Cerebellar cortex (tissue), 1 donor: ENCODE results near the gene ARL8B.
A peak's percentile ranks its signal among the peaks of the same experiment; 100 is the strongest.
"Not testable (repeated sequence)": the region's sequence is repeated elsewhere in the genome, so short reads cannot be mapped to it uniquely, and the experiment has no call there.

Experiments
- DNase-seq: peaks from one replicate; pipeline ENCODE4 v3.0.0-alpha.2; 2015; ENCODE audit warnings: low spot score

Gene ARL8B

DNA sequence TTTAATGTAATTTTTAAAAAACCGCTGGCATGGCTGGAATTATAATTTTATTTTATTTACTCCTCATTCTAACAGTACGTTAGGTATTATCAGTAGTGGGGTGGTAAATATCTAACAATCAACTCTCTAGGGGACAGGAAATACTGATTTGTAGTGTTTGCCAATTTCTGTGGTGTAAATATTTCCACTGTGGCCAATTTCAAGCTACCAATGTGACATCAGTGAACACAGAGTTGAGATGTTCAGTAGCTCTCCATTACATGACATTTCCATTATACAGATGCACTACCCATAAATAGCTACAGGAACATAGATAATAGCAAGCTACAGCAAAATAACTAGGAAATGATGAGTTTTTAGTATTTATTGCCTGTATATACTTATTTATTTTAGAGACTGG, 10.0 kb upstream of the ARL8B start:
- no peak for DNase-seq

DNA sequence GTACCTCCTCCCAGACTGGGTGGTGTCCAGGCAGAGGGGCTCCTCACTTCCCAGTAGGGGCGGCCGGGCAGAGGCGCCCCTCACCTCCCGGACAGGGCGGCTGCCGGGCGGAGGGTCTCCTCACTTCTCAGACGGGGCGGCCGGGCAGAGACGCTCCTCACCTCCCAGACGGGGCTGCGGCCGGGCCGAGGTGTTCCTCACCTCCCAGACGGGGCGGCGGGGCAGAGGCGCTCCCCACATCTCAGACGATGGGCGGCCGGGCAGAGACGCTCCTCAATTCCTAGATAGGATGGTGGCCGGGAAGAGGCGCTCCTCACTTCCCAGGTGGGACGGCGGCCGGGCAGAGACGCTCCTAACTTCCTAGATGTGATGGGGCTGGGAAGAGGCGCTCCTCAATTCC, 8.4 kb upstream of the ARL8B start:
- not testable (repeated sequence) for DNase-seq

DNA sequence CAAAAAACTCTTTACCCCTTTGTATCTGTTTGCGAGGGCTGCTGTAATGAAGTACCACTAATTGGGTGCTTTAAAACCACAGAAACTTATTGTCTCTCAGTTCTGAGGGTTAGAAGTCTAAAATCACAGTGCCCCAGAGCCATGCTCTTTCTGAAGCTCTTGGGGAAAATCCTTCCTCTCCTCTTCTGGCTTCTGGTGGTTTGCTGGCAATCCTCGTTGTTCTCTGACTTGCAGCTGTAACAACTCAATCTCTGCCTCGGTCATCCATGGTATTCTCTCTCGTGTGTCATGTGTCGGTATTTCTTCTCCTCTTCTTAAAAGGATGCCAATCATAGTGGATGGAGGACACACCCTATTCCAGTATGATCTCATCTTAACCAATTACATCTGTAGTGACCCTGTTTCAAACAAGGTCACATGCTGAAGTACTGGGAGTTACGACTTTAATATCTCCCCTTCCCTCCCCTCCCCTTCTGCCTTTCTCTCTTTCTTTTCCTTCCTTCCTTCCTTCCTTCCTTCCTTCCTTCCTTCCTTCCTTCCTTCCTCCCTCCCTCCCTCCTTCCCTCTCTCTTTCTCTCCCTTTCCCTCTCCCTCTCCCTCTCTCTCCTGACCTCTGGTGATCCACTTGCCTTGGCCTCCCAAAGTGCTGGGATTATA, 6.5 kb upstream of the ARL8B start:
- no peak for DNase-seq

DNA sequence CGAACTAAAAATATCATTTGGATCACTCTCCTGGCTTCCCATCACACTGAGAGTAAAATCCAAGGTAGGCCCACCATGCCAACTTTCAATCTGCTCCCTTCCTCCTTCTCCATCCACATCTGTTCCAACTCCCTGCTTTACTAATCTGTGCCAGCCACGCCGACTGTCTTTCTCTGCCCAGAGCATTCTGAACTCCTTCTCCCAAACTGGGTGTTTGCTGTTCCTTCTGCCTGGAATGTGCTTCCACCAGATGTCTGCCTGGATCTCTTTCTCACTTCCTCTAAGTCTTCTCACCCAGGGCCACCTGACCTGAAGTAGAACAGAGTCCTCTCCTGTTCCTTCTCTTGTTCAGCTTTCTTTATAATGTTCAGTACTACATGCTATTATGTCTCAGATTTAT, 5.6 kb upstream of the ARL8B start:
- DNase-seq: no peak

DNA sequence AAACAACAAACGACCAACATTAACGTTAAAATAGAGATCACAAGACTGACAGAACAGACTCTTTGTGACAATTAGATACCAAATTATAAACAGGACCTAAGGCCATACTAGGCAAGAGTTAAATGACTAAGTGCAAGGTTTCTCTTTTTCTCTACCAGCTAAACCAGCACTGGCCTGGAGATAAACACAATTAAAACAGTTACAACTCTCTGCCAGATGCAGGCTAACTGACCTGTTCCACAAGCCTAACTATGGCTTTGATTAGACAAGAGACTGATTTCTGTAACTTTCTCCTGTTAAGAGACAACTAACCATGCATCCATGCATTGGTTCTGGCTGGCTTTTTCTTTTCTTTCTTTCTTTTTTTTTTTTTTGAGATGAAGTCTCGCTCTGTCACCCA, 1.6 kb upstream of the ARL8B start:
- DNase-seq: no peak

DNA sequence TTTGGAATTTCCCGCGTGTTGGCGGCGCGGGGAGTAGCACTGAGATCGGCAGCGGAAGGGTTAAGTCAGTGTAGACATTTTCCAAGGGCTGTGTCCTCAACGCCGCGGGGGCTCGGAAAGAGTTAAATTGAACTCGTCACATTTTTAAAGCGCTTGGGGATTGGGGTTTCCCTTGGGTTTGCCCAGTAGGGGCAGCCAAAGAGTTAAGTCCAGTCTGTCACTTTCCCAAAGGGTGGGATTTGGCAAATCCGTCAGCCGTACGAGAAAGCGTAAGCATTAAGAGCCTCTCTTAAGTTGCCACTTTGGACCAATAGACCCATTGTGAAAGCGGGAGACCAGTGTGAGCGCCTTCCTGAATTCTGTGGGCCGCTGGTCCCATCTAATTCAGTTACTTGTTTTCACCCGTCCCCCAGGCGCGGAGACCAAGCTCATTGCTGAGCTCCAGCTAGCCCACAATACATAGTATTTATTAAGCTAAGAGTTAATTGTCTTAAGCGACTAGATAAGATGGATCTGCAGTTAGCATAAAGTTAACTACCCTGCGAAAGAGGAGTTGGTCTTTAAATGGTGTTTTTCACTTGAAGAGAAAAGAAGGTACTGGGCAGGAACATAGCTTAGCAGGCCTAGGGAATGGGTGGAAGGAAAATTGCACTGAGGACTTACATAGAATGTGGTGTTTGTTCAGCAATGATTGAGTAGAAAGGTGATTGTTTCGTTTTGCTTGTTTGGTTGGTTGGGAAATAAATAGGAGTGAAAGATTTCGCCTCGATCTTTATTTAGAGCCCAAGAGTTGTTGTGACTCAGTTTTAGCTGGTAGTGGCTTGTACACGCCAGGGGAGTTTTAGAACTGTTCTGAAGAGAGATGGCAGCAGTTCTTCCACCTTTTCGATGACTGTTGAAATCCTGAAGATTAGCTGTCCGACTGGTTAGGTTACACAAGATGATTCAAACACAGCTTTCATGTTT, 932 bp downstream of the ARL8B start:
- DNase-seq: peak; percentile 53

DNA sequence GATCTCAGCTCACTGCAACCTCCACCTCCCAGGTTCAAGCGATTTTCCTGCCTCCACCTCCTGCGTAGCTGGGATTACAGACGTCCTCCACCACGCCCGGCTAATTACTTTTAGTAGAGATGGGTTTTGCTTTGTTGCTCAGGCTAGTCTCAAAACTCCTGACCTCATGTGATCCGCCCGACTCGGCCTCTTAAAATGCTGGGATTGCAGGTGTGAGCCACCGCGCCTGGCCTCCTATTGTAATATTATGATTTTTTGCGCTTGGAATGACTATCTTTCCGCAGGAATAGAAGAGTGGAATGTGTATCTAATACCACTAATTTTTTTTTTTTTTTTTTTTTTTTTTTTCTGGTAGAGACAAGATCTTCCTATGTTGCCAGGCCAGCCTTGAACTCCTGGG, 1.8 kb downstream of the ARL8B start:
- DNase-seq: no peak

DNA sequence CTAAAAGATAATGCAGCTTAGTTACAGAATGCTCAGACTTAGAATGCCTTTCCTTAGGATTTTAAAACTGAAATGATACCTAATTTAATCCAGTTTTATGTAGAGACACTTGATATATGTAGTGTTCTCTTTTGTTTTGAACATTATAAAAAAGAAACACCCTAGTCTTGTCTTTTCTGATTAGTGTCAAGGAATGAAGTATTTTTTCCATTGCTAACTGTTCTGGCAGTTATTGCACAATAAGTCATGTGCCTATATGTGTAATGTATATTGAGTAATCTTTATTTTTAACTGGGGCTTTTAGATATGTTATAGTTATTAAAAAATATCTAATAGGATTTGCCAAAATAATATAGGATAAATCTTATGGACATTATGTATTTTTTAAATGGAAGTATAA, 4.5 kb downstream of the ARL8B start:
- DNase-seq: no peak

DNA sequence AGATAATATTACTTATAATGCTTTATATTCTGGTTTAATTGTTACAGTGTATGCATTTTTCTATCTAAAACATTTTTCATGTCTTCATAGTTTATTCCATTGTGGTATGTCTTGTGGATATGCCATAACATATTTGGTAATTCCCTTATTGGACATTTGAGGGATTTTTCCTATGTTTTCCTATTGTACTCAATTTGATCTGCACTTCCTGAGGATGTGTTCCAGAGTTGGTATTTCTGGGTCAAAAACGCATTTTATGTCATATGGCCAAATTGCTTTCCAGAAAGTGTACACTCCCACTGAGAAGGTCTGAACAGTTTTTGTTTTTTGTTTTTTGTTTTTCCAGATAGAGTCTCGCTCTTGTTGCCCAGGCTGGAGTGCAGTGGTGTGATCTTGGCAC, 6.8 kb downstream of the ARL8B start:
- DNase-seq: no peak

DNA sequence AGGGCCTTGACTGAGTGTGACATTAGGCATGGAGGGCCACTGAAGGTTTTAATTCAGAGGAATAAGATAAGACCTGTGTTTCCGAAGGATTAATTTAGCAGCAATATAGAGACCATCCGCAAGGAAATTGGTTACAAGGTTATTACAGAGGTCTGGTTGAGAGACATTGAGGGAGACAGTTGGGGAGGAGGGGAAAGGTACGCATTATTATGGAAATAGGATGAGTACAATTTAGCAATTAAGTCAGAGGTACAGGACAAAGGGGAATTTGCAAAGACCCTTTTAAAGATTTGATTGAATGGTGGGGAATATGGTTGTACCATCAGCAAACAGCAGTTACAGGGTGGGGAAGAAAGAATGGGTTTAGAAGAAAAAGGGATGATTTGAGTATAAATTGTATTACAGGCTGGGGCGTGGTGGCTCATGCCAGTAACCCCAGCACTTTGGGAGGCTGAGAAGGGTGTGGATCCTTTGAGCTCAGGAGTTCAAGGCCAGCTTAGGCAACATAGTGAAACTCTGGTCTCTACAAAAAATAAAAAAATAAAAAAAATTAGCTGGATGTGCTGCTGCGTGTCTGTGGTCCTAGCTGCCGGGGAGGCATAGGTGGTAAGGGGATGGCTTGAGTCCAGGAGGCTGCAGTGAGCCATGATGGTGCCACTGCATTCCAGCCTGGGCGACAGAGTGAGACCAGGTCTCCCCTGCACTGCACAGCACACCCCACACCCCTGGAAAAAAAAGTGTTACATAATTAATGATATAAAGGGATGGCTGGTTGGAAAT, 11.3 kb downstream of the ARL8B start:
- DNase-seq: no peak

DNA sequence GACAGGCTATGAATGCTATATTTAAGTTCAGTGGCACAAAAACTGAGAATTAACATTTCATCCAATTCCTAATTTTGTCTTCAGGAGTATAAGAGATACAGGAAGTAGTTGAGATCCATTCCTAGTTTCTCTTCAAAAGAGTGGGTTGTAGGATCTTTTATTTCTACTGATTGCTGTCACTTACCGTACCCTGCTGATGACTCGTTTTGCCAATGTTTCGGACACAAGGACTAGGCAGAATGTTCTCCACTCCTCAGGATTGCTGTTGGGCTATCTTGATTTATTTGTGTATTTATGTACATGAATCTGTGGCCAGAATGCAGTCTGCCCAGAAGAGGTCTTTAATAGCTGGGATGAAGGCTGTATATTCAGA, 11.9 kb downstream of the ARL8B start:
- no peak for DNase-seq

DNA sequence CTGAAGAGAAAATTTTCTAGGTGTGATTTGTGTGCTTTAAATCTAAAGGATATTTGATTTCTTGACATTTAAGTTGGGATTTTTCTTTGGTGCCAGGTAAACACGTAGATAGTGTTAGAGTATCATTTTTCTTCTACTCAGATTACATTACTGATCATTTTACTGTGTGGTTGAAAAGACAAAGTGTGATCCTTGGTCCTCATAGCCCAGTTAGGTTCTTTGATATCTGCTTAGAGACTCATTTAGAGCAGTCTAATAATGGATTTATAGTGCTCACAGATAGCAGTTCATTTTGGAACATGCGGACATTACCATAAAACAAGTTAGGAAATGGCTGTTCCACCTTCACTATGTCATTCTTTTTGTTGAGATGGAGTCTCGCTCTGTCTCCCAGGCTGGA, 12.4 kb downstream of the ARL8B start:
- no peak for DNase-seq

DNA sequence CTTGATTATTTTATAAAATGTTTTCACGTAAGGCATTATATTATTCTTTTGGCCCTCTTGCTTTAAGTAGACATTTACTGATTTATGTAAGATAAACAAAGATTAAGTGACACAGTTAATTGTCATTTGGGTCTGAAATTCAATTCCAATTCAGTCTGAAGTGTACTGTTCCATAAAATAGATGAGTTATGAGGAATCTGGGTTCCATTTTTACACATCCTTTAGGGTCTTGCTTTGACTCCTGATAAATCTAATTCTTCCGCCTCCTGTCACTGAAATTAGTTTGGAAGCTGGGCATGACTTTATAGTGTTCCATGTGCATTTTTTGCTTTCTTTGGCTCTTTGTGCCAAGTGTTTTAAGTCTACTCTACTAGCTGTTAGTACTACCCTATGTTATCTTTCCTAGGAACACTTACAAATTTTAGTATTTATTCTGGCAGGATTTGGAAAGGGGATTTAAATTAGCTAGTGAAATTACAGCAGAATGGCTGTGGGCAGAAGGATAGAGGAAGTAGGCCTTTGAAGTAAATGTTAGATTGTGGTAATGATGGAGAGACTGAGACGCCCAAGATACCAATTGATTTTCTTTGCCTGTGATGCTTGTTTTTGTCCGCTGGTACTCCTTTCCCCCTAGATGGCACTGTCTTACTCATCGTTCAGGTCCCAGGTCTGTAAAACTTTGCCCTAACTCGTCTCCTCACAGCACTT, 14.3 kb downstream of the ARL8B start:
- peak; percentile 33 for DNase-seq

DNA sequence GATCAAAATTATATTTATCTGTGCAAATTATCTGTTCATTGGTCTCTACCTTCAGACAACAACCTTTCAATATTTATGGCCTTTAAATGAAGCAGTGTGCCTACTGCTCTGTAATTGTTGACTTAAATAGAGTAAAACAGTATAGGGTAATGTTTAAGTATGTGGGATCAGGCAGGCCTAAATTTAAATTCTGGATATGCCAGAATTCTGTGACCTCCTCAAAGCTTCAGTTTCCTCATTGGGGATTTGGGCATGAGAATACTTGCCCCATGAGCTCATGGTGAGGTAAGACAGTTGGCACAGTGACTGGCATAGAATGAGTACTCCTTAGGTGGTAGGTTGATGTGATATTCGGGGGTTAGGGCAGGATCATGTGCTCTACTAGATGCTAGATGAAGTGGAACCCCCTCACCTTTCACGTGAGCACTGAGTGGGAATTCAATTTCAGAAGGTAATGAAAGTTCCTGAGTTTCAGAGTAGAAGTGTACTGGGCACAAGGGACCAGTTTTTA, 14.9 kb downstream of the ARL8B start:
- DNase-seq: no peak

DNA sequence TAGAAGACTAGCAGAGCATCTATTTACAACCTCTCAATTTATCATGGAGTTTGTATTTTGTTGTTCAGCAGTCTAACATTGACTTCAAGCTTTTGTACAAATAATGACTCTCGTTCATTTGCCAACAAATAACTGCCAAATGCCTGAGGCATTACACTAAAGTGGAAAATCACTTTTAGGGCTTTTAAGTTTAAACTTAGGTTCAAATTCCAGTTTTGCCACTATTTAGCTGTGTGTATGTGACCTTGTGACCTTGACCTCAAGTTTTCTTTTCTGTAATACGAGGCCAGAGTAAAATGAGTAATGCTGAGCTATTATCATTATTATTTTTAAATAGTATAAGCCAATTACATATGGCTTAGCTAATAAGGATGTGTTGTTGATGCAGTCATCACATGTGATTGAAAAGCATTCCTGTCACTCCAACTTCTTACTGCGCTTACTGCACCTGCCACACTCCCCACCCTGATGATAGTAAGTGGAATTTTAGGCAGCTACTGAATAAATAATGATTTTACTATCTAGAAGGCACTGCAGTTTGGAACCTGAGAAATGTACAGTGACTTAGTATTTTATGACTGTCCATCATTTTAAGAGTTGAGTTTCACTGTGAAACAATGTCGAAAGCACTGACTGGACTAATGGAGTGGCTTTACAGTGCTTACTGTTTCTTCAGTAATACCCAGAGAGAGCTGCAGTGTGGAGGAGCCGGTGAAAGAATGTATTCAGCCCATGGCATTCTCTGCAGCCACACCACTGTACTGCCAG, 16.3 kb downstream of the ARL8B start:
- no peak for DNase-seq

DNA sequence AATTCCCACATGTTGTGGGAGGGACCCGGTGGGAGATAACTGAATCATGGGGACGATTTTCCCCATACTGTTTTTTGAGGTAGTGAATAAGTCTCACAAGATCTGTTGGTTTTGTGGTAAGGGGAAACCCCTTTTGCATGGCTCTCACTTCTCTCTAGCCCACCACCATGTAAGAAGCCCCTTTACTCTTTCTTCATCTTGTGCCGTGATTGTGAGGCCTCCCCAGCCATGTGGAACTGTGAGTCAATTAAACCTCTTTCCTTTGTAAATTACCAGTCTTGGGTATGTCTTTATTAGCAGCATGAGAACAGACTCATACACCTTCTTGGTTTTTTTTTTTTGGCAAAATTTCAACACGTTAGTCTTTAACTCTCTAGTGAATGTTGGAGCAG, 18.1 kb downstream of the ARL8B start:
- no peak for DNase-seq

DNA sequence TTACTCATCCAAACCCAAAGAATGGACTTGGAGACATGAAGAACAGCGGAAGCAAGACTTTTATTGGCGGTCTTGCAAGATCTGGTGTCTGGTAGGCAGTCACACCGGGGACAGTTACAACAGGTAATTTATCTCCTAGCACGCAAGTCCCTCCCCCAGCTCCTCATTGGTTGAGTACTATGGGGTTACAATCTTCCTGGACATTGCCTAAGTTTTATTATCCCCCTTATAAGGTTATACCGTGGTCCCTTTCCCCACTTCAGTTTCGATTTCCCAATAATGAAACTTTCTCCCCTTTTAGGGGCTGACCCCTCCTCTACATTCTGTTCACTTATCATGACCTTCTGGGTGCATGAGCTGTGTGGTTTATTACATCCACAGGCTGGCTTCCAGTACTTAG, 18.7 kb downstream of the ARL8B start:
- DNase-seq: no peak

DNA sequence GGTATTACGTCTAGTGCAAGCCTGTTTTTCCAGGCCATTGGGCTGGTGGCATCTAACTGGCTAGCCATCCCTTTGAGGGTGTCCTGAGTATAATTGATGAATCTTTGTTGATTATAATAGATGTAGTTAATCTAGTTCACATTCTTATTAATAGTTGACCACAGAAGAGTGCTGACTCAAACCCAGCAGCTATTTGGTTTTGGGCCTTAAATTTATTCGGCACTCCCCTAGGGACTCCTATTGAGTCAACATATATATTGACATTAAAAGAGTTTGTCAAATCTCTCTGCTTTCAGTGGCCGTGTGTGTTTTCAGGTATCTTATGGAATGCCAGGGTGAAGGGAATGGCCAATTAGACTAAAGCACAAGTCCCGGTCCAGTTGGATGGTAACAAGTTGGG, 19.7 kb downstream of the ARL8B start:
- no peak for DNase-seq

DNA sequence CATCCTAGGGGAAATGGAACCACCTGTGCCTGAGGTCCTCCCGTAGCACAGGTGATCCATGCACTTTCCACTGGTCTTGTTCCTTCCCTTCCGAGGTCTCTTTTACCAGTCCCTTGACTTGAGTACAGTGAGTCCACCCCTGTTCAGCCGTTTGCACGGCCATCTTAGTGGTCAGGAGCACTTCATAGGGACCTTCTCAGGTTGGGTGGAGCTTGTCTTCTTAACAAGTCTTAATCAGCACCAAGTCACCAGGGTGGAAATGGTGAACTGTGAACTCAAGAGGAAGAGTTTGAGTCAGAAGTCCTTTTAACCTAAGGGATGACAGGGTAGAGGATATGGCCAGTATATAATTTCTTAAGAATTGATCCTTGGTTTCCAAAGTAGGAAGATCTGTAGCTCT, 21.4 kb downstream of the ARL8B start:
- DNase-seq: no peak

DNA sequence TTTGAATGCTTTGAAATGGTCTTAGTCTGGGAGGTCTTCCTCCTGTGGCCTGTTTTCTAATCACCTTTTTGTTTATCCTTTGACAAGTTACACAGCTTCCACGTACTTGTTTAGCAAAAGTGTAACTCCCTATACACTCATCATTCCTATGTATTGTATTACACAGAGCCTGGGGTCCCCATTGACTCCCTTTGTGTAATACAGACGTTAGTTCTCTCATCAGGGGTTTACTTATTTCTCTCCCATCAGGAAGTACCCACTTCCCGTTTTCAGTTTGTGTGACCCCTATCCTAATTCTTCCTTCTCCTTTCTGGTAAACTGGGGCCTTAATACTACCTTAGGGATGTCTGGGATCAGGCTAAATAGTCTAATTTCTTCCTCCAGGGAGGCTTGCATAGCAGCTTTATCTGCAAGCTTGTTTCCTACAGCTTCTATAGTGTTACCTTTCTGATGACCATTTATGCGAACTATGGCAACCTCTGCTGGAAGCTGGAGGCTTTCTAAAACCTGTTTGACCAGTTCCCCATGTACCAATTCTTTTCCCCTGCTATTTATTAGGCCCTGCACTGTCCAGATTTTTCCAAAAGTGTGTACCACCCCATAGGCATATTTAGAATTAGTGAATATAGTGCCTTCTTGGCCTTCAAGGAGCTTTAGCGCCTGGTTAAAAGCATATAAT, 22.4 kb downstream of the ARL8B start:
- DNase-seq: no peak

DNA sequence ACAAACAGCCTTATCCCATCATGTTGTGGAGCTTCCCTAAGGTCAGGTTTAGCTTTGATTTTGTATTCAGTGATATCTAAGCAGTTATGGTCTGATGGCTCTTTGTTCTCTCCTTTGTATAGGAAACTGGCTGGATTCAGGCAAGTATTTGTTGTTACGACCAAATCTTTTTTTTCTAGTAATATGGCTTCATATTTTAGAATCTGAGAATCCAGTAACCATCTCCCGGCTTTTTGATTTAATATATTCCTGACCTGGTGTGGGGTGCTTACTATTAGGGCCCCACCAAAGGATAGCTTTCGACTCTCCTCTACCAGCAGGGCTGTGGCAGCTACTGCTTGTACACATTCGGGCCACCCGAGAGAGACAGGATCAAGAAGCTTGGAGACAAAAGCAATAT, 23.0 kb downstream of the ARL8B start:
- no peak for DNase-seq
